Panc1 (cell line): ENCODE measurements around the gene STK24. TPM values are rescaled to one million over a fixed set of nuclear protein-coding genes. Genes with fewer than 3 reads are reported as not detected.
A peak's percentile ranks its signal among the peaks of the same experiment; 100 is the strongest.

Source experiments
- ATAC-seq: fragments of 200-7000 bp; cut with Tn5 transposase; 2 replicates; pipeline ENCODE4 v1.9.1; 2020; ENCODE audit warnings: mild to moderate bottlenecking, moderate library complexity
- BruUV-seq: library from RNA; stranded (reverse); fragments of 400-500 nt; replicated peaks from 2 replicates; lab custom pipeline; 2021; lab: Mats Ljungman, UMichigan
- CTCF ChIA-PET: fragments of 300-600 bp; sonication (Branson Sonifier 250); formaldehyde crosslinking; loops from one replicate; lab custom pipeline; 2022; ENCODE audit warnings: antibody characterized with exemption; lab: Charles Lee
- POLR2A ChIA-PET: fragments of 300-600 bp; sonication (Branson Sonifier 250); formaldehyde crosslinking; loops from one replicate; lab custom pipeline; 2022; ENCODE audit warnings: antibody characterized with exemption; lab: Charles Lee
- DNase-seq: peaks from one replicate; pipeline ENCODE4 v3.0.0-alpha.2; 2010; ENCODE audit warnings: low read depth, low spot score
- H3K27ac ChIP-seq: 2 replicates; pipeline ENCODE4 v1.5.1; 2011; ENCODE audit warnings: mild to moderate bottlenecking, low read length, inconsistent platforms
- H3K27me3 ChIP-seq: fragments of 200-500 bp; sonication (Bioruptor generic); 2 replicates; pipeline ENCODE4 v1.6.0; 2014; ENCODE audit warnings: low read length, inconsistent platforms; ENCODE audit not compliant: control insufficient read depth, insufficient read depth
- H3K36me3 ChIP-seq: fragments of 200-500 bp; sonication (Bioruptor generic); 2 replicates; pipeline ENCODE4 v1.5.1; 2014; ENCODE audit warnings: inconsistent platforms, mild to moderate bottlenecking, low read length, moderate library complexity; ENCODE audit not compliant: control insufficient read depth, insufficient read depth
- H3K4me1 ChIP-seq: 2 replicates; pipeline ENCODE4 v1.5.1; 2011; ENCODE audit warnings: inconsistent platforms, mild to moderate bottlenecking, low read length, moderate library complexity; ENCODE audit not compliant: control insufficient read depth, insufficient read depth
- H3K4me3 ChIP-seq, 2 experiments: 2 replicates each; pipeline ENCODE4 v1.5.1; 2011 to 2012; ENCODE audit warnings: low read depth in 2 of 2, low read length in 2 of 2, mild to moderate bottlenecking in 2 of 2, inconsistent platforms in 1 of 2, moderate library complexity in 1 of 2
- H3K9me3 ChIP-seq: fragments of 200-500 bp; sonication (Bioruptor generic); 2 replicates; pipeline ENCODE4 v1.5.1; 2014; ENCODE audit warnings: low read depth, mild to moderate bottlenecking, inconsistent platforms, low read length, moderate library complexity; ENCODE audit not compliant: control insufficient read depth, insufficient read depth
- CTCF ChIP-seq: fragments of 450-650 bp; IDR thresholded peaks from 2 replicates; pipeline ENCODE4 v1.5.1; 2017; ENCODE audit warnings: mild to moderate bottlenecking
- POLR2AphosphoS5 ChIP-seq: IDR thresholded peaks from 2 replicates; pipeline ENCODE4 v1.6.1; 2012; ENCODE audit warnings: mild to moderate bottlenecking, low read depth, low read length, moderate library complexity
- SIN3A ChIP-seq: IDR thresholded peaks from 2 replicates; pipeline ENCODE4 v1.6.1; 2012; ENCODE audit warnings: low read depth, mild to moderate bottlenecking, low read length, moderate library complexity, borderline replicate concordance; ENCODE audit not compliant: insufficient read depth
- TCF7L2 ChIP-seq: IDR thresholded peaks from 2 replicates; pipeline ENCODE4 v1.6.1; 2011; ENCODE audit warnings: mild to moderate bottlenecking, low read depth, low read length, inconsistent platforms
- in situ Hi-C: cut with HindIII; loops from 2 replicates; pipeline ENCODE4 v1.10.0; 2016; ENCODE audit warnings: low sequenced_read_pairs, low pct_unique_long_range_greater_than_20kb
- intact Hi-C: fragments of 100-400 bp; cut with micrococcal nuclease; formaldehyde crosslinking; loops from one replicate; pipeline ENCODE4 v1.10.0; 2022; ENCODE audit not compliant: unreplicated experiment
- total RNA-seq: library from RNA; stranded (reverse); gene quantifications from one replicate; pipeline ENCODE4 v1.2.1, GENCODE V29; 2021; ENCODE audit not compliant: unreplicated experiment
- TF ChIP-seq, protein P1 (sequence below), 2 experiments: IDR thresholded peaks; 2 replicates each; pipeline ENCODE4 v1.6.1; 2011 to 2012; ENCODE audit warnings: low read depth in 2 of 2, control low read depth in 1 of 2, low read length in 1 of 2, mild to moderate bottlenecking in 1 of 2, moderate library complexity in 1 of 2; ENCODE audit not compliant: insufficient read depth in 1 of 2

Gene STK24
- total RNA-seq, 1 experiment from 2014 or later = 57.3 TPM

DNA sequence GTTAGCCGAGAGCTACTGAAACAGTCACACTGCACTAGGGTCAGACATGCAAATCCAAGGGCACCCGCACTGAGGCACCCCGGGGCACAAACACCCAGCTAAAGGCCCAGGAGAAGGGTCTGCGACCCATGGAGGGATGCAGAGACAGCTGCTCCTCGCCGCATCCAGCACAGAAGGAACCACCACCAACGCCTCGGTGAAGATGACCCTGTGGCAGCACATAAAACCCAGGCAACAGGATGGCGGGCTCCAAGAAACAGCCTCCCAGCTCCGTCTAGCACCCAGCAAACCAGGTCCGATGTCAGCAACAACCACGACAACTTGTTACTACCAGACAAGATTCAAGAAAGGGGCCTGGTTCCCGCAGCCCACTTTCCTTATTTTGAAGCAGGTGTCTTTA lies 82.1 kb downstream of the STK24 start:
- no peak for DNase-seq
- Histone ChIP-seq H3K36me3 (no peaks in the 10 kb centered on the region), H3K27ac (no peak overlapping the region), H3K27me3 (no peaks in the 10 kb centered on the region), H3K4me1 (no peaks in the 10 kb centered on the region), H3K4me3 (no peak overlapping the region), H3K9me3 (no peaks in the 10 kb centered on the region)
- POLR2A ChIA-PET = no interaction called here
- no TSS peak for BruUV-seq
- CTCF ChIA-PET = no interaction called here
- in situ Hi-C loops (no loop called here), intact Hi-C loops (no loop called here)
- ATAC-seq = no peak
- TF ChIP-seq SIN3A (no peak), TCF7L2 (no peak), POLR2AphosphoS5 (no peak), CTCF (no peak)
- TF ChIP-seq, protein P1, sequence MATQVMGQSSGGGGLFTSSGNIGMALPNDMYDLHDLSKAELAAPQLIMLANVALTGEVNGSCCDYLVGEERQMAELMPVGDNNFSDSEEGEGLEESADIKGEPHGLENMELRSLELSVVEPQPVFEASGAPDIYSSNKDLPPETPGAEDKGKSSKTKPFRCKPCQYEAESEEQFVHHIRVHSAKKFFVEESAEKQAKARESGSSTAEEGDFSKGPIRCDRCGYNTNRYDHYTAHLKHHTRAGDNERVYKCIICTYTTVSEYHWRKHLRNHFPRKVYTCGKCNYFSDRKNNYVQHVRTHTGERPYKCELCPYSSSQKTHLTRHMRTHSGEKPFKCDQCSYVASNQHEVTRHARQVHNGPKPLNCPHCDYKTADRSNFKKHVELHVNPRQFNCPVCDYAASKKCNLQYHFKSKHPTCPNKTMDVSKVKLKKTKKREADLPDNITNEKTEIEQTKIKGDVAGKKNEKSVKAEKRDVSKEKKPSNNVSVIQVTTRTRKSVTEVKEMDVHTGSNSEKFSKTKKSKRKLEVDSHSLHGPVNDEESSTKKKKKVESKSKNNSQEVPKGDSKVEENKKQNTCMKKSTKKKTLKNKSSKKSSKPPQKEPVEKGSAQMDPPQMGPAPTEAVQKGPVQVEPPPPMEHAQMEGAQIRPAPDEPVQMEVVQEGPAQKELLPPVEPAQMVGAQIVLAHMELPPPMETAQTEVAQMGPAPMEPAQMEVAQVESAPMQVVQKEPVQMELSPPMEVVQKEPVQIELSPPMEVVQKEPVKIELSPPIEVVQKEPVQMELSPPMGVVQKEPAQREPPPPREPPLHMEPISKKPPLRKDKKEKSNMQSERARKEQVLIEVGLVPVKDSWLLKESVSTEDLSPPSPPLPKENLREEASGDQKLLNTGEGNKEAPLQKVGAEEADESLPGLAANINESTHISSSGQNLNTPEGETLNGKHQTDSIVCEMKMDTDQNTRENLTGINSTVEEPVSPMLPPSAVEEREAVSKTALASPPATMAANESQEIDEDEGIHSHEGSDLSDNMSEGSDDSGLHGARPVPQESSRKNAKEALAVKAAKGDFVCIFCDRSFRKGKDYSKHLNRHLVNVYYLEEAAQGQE (IDR thresholded peaks at IDR 0.05; ENCODE audit: insufficient read depth in 1 of 2, low read depth in 2 of 2, low read length in 1 of 2) = no peak

DNA sequence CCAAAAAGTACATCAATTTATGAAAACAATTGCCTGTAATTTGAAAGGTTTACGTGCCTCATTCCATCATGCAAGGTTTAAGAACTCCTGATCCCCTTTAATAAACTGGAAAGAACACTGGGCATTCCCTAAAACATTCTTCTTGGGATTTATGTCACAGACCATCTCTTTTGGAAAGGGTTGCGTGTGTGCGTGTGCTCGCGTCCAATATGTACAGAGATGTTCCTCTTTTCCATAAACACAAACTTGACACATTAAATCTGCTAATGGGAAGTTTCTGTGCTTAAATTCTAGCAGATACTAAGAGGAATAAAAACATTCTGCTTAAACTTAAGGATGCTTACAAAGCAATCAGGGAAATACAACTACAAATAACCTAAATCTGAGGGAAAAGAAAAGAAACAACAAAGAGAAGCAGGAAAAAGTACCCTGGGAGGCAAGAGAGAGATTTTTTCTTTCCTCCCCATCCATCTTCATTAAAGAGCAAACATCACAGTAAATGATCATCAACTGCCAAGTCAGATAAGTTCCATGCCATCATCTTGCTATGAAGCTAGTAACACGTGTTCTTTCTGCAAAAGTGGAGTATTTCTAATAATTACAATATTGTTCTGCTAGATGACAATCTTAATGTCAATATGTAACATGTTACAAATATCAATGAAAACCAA lies 83.7 kb downstream of the STK24 start:
- Histone ChIP-seq H3K27me3 (no peaks in the 10 kb centered on the region), H3K27ac (peak overlapping the region; percentile 17; the same call in 1 of the 2 replicates), H3K4me3 (no peak overlapping the region), H3K4me1 (no peaks in the 10 kb centered on the region), H3K9me3 (no peaks in the 10 kb centered on the region), H3K36me3 (no peaks in the 10 kb centered on the region)
- no peak for TF ChIP-seq CTCF
- TF ChIP-seq POLR2AphosphoS5 = no peak
- TF ChIP-seq, protein P1 (IDR thresholded peaks at IDR 0.05; ENCODE audit: insufficient read depth in 1 of 2, low read depth in 2 of 2, low read length in 1 of 2) = no peak
- no peak for TF ChIP-seq TCF7L2
- TF ChIP-seq SIN3A = no peak
- intact Hi-C loops (no loop called here), in situ Hi-C loops (no loop called here)
- DNase-seq (no peak), ATAC-seq (no peak)
- ChIA-PET POLR2A (interaction anchor here (0.7 kb wide), 1 partner anchor 42 kb away, joined by 3 read pairs; no protein-coding TSS in a partner anchor), CTCF (no interaction called here)
- no TSS peak for BruUV-seq
